ENCODE measurements around the gene PARVG.

Gene PARVG

DNA sequence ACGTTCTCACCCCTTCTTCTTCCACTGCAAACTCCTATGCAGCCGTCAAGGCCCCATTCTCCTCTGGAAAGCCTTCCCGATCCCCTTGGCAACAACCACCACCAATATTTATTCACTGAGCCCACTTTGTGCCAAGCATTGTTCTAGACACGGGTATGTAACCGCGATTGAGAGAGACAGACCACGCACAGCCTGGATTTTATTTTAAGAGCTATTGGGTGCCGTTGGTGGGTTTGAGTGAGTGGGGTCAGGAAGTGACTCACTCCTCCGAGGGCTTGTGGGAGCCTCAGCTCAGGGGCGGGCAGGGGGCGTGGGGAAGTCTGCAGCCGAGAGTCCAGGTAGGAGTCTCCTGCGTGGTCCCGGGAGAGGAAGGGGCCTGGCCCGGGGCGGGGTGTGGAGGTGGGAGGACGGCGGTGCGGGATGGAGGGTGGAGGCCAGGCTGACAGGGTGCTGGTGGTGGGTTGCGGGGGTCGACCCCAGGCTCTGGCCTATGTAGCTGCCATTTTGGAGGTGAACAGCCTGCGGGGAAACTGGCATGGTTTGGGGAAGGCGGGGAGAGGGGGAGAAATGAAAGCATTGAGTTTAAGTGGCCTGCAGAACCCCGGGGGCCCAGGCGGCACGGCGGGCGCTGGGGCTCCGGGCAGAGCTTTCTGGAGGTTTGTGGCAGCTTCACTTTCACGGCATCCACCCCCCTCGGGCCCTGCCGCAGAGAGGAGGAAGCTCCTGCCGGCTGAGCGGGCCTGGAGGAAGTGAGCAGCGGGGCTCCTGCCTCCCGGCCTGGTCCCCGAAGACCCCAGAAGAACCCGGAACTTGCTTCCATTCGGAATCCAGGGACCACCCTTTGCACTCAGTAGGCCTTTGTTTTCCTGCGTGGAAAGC, 547 bp downstream of the PARVG start:
- peak; percentile 27 for DNase-seq

DNA sequence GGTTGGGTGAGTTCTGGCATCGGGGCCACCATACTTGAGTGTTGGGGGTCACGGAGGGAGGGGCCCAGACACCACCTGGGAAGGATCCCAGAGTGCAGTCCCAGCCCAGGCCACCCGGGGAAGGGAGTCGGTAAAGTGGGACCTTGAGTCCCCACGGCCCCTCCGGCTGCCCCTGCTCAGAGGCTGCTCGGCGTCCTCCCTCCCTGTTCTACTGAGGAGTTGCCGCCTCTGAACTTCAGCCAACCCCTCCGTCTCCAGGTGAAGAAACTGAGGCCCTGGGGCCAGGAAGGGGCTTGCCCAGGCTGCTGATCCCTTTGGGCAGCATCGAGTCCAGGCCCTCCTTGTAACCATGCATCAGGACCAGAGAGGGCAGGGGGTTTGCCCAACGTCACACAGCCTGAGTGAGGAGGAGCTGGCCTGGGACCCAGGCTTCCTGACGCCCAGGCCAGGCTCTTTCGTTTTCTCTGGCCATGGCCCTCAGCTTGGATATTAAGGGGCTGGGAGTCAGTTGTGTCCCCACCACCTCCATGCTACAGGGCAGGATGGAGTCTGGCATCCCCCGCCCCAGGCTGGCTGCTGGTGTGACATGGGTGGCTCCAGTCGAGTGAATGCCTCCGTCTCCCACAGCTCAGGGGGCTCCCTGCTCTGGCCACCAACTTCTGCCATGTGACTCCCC, 1.3 kb downstream of the PARVG start:
- no peak for DNase-seq

DNA sequence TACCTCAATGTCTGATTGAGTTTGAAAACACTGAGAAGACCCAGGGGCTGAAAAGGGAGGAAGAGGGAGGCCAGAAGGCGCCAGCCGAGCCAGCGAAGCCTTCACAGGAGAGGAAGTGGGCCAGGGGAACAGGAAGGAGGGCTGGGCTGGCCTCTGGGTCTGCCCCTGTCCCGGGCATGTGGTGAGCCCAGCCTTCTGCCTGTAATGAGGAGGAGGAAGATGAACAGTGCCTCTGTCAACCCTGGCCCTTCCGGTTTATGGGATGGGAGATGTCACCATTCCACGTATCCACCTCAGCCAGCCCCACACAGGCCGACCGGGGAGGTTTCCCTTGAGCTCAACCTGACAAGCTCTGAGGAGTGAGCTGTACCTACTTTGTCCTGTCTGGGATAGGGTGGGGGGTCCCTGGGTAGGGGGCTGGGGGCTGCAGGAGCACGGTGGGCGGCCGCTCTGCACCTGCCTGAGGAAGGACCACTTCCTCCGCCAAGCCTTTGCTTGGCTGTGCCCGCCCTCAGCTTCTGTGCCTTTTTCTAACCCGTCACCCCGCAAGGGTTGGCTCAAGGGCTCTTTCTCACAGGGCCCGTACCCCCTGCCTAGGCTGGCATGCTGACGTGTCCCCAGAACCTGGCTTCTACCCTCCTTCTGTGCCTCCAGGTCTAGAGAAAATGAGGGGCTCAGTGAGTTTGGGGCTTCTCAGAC, 2.0 kb downstream of the PARVG start:
- DNase-seq, result peak; percentile 16

DNA sequence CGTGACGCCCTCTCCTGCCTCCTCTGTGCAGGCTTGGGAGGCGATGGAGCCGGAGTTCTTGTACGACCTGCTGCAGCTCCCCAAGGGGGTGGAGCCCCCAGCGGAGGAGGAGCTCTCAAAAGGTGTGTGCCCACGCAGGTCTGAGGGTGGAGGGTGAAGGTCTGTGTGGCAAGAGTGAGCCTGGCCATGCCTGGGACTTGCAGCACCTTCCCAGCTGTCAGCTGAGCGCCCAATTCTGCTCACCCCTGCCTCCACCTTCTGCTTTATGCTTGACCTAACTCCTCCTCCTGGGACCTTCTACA, 2.5 kb downstream of the PARVG start:
- DNase-seq, result no peak

DNA sequence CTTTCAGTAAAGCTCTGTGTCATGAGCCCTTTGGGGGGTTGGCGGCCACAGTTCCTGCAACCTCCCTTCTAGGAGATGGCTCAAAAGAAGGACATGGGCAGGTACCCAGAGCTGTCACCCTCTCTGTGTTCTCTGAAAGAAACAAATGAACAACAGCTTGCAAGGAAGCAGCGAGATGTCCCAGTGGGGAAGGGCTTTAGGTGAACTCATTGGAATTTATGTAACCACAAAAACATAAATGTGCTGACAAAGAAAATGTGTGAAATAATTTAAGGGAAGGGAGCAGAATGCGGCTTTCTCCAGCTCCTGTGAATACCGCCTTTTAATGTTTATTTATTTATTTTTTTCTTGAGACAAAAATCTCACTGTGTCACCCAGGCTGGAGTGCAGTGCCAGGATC, 3.3 kb downstream of the PARVG start:
- no peak for DNase-seq

DNA sequence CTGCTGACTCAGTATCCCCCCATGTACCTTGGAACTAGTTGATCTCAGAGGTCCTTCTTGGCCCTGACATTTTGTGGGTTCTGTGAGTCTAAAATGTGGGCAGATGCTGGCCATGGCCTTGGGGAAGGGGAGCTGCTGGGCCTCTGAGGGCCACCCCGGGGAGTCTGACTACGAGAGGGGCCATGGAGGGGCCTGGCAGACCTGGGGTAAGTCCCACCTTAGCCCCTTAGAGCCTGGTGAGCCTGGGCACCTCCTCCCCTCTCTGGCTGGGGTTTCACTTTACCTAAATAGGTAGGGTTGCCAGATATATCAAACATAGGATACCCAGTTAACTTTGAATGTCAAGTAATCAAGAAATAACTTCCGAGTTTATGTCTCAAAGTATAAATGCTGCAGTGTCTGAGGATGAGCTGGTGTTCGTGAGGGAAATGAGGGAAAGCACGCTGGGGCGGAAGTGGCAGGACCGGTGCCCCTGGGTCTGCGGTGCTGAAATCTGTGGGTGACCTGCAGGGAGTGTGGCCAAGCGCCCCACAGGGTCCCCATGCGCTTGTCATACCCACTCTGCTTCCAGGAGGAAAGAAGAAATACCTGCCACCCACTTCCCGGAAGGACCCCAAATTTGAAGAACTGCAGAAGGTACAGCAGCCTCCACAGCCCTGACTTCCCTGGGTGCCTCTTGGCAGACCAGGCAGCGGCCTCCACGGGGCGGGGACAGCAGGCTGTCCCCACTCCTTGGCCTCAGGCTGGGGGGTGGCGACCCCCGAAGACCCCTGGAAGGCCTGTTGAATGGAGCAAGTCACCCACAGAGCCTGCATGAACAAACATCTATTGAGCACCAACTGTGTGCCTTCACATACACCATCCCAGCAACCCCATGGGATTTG, 4.8 kb downstream of the PARVG start:
- DNase-seq, result no peak

DNA sequence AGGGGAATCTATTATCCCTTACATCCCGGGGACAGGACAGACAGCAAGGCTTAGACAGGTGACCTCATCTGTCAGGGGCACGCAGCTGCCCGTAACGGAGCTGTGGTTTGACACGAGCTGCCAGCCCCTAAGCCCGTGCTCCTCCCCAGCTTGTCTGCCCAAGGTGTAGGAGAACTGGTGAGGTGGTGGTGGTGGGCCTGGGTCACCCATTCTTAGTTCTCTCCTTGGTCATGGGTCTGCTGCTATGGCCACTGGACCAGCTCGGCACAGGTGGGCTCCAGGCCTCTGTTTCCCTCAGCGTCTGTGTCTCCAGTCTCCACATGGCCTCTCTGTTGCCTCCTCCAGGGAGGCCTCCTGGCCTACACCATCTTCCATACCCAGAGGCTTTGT, 5.4 kb downstream of the PARVG start:
- no peak for DNase-seq

DNA sequence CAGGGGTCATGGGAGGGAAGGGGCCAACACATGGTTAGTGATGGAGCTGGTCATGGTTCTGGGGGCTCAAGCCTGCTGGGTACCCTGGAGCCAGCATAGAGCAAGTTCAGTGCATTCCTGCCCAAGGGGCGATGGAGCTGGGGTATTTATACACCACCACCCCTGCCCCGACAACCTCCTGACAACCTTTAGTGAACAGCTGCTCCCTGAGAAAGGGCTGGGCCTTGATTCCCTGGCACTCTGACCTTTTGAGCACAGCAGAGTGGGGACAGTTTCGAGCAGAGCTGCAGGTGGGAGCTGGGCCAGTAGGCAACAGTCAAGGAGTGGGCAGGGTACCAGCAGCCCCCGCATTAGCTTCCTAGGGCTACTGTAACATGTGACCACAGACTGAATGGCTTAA, 6.0 kb downstream of the PARVG start:
- DNase-seq, result no peak

DNA sequence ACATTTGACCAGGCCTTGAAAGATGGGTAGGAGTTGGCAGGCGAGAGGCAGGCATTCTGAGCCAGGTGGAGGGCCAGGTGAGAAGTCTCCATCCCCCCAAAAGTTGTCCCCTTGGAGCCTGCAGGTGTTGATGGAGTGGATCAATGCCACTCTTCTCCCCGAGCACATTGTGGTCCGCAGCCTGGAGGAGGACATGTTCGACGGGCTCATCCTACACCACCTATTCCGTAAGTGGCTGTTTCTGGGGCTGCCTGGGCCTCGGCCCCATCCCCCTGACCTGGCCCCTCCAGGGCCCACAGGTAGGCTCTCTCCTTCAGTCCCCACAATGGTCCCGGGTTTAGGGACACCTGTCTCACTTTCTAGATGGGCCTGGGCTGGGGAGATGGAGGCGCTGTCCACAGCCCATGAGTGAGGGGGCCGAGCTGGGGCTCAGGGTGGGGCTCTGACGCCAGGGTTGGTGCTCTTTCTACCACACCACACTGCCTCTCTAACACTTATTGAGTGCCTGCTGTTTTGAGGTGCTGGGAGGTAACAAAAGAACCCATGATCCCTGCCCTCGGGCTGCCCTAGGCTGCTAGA, 7.0 kb downstream of the PARVG start:
- DNase-seq, result no peak

DNA sequence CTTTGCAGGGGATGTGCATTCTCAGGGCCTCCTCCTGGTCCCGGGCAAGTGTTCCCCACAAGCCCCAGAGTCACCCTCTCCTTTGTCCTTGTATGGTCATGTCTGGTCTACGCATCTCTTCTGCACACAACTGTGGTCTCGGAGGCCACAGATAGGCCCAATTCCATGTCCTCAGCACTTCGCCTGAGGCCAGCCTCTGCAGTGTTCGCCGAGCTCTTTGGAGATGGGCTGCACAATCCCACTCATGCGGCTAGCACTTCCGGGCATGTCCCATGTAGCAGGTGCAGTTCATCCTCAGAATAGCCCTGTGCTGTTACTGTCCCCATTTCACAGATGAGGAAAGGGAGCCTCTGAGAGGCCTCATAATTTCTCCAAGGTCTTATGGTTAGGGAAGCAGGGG, 7.6 kb downstream of the PARVG start:
- no peak for DNase-seq

DNA sequence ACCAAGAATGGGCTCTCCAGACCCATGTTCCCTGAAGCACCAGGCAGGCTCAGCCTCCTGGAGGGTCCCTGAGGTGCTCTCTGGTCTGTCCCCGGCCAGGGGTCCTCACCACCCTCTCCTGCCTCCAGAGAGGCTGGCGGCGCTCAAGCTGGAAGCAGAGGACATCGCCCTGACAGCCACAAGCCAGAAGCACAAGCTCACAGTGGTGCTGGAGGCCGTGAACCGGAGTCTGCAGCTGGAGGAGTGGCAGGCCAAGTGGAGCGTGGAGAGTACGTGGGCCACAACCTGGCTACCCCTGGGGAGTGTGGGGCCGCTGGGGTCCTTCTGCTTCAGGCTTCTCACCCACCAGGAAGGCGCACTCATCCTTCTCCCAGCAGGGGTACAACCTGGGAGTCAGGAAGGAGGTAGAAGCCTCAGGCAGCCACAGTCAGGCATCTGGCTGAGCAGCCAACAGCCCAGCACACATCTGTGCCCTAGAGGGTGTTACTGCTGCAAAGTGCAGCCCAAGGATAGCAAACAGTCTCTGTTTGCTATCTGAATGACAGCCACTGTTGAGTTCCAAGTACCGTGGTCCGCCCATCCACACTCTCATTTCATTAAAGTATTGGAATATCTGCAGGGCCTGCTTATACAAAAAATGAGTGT, 8.4 kb downstream of the PARVG start:
- no peak for DNase-seq

DNA sequence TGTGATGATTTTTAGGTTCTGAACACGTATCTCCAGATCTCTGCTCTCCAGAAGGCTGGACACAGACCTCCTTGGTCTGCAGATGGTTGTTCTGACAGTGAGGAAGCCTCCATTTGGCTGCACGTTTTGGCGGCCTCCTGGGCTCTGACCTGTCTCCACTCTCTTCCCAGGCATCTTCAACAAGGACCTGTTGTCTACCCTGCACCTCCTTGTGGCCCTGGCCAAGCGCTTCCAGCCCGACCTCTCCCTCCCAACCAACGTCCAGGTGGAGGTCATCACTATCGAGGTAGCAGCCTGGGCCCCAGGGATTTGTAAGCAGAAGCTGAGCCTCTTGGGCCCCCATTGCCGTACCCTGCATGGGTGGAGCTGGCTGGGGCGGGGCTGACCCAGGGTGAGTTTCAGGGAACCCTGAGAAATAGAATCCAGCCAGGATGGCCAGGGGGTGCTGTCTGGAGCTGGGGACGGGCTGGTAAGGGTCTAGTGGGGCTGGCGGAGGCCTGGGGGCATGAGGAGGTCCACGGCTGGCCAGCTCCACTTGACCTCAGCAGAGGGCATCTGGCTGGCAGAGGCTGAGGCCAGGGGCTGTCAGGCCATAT, 9.8 kb downstream of the PARVG start:
- DNase-seq, result no peak

DNA sequence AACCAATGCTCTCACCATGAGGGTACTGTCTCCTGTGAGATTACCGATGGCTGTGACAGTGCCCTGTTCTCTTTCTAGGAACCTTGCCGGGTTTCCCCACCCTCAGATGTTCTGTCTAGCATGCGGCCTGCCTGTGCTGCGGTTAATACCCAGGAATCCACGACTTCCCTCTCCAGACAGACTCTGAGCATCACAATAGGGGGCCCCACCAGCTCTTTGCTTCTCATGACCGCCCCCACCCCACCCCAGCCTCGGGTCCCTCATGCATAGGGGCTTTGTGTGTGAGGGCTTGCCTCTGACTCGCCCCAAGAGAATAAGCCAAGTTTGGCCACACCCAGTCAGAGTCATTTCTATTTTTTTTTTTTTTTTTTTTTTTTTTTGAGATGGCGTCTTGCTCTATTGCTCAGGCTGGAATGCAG, 10.3 kb downstream of the PARVG start:
- DNase-seq, result no peak

DNA sequence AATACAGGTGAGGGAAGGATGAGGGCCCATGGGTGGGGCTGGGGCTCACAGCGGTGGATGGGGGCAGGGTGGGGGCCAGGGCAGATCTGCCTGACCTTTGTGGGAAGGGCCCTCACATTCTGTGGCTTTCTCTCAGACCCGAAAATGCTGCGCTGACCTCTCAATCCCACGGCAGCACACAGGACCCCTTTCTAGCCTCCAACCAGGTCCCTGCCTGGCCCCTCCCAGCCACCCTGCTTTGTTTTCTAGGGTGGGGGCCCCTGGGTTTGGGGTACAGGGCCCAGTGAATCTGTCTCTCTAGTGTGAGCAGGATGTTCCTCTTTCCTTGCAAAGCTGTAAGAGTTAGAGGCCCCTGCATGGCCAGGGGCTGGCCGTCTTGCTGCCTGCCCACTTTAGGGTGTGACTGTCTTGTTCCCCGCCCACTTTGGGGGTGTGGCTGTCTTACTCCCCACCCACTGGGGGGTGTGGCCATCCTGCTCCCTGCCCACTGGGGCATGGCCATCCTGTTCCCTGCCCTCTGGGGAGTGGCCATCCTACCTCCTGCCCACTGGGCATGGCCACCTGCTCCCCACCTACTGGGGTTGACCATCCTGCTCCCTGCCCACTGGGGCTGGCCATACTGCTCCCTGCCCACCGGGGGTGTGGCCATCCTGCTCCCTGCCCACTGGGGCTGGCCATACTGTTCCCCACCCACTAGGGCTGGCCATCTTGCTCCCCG, 11.5 kb downstream of the PARVG start:
- DNase-seq, result peak; percentile 3

DNA sequence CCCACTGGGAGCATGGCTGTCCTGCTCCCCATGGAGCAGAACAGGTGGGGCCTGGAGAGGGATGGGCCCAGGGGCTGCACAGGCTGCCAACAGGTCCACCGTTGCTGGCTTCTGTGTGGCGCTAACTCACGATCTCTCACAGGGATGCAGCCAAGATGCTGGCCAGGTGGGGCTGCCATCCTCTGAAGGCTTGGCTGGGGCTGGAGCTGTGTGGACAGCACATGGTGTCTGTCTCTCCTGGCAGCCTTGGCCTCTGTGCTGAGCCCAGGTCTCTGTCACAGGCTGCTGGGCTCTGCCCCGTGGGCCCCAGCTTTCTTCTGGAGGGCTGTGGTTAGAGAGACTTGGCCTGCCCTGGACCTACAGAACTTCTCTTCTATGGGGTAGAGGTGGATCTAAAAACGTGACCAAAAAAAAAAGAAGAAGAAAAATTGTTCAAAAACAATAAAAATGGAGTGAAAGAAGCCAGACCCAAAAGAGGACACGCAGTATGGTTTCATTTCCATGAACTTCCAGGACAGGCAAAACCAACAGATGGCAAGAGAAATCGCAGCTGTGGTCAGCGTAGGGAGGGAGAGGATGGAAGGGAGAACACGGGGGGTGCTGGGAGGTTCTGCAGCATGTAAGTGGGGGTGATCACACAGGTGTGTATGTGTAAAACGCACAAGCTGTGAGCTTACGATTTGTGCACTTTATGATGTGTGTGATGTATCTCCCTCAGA, 12.2 kb downstream of the PARVG start:
- no peak for DNase-seq

DNA sequence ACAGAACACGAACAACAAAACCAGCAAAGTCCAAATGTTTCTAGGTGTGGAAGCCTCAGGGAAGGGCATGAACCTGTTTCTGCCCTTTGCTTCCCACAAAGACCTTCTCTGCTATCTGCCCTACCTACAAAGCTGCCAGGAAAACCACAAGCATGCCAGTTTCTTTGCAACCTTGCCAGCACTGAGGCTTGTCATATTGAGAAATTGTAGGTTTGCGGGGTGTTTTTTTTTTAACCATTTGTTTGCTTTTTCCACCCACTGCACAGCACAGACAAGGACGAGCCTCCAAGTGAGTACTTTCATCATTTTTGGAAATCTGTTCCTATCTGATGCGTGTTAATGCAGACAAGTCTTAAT, 12.8 kb downstream of the PARVG start:
- no peak for DNase-seq

DNA sequence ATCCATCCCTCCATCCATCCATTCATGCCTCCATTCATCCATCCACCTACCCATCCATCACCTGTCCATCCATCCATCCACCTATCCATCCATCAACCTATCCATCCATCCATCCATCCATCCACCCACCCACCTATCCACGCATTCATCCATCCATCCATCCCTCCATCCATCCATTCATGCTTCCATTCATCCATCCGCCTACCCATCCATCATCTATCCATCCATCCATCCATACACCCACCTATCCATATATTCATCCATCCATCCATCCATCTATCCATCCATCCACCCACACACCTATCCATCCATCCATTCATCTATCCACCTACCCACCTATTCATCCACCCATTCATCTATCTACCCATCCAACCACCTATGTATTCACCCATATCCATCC, 13.8 kb downstream of the PARVG start:
- DNase-seq, result no peak

DNA sequence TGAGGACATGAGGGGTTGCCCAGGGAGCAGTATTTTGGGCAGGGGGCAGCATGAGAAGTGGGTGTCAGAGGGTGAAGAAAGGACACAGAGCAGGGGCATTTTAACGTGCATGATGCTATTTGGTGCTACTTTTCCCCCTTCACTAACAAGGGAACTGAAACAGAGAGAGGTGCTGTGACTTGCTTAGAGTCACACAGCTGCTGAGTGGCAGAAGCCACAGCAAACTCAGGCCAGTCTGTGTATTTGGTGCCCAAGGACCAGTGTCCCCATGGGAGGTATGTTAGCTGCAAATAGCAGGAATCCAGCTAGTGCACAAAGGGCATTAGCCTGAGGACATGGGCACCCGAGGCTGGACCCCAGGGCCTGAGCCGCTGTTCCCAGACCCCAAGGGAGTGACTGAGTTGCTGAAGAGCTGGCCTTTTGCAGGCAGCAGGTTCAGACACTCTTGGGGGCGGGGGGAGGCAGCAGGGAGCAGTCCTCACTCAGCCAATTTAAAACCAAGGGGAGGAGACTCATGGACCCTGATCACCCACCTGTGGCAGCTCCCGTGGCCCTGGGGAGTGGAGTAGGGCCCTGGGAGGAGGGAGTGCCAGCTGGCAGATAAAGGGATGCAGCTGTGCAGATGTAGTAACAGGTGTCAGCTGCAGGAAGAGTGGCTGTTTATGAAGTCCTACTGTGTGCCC, 14.6 kb downstream of the PARVG start:
- no peak for DNase-seq

DNA sequence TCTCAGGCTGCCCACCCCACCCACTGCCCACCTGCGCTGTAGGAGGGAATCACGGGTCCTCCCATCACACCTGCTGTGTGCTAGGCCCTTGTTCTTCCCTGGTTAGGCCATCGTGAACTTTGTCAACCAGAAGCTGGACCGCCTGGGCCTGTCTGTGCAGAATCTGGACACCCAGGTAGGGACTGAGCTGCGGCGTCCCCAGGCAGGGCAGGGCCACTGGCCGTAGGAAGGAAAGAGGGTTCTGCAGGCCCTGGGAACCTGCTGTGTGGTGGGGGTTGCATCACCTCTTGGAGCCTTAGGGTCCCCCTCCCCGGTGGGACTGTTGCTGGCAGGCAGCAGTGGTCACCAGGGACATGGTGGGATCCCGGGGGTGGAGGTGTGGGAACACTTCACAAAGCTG, 15.5 kb downstream of the PARVG start:
- no peak for DNase-seq

DNA sequence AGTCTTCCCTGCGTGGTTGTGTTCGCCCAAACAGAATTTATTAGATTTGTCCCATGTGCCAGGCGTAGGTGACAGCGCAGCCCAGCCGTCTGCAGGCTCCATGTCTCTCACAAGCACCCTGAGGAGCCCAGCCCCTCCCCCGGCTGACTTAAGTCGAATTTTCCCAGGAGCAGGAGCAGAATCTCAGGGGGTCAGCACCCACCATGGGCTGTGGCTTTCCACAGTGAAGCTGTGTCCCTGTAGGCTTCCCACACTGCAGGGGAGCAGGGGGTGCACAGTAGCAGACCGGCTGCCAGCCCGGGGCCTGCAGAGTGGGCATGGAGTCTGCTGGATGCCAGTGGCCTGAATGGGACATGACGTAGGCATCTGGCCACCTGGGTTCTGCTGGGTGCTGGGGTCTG, 16.0 kb downstream of the PARVG start:
- no peak for DNase-seq
